NCI-H510A treated with DMSO at 0.1 percent for 48 hours (cell line): ENCODE measurements around the gene AUNIP.

Experiments
- DNase-seq: peaks from one replicate; lab custom pipeline; 2025; lab: John Stamatoyannopoulos, UW

The AUNIP gene

DNA sequence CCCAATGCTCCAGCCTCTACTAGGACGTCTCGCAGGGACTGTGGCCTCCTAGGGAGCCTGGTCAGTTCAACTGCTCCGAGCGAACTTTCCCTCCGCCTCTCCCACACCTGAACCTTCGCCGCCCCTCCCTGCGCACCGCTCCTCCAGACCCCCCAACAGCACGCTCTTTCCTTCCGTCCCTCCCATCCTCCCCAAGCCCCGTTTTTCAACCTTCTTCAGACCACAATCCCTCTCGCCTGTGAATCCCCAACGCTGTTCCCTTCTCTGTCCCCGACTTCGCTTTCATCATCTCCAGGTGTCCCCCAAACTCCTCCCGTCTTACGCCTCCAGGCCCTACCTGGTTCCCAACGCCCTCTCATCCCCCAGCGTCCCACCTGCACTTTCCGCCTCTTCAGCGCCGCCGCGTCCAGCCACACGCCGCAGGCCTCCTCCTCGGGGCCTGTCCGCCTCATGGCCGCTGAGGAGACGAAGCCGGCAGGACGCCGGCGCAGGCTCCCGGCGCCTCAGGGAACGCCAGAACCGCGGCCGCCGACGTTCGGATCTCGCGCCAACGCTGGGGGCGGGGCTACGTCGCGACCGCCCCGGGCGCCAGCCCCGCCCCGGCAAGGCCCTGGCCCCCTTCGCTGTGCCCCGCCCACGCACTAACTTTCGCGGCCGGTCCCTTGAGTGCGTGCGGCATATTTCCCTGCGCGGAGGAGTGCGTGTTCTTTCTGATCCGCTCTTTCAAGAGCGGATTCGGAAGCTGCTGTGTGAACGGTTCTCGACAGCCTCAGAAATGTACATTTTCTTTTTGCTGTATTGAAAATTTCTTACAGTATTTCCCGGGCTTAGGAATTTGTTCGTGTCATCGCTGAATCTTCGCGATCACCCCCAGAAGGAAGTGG, at the start of gene AUNIP:
Gene AUNIP, minus strand, starts transcription at position 552 of the 884 bp plus-strand sequence. Its CDS starts 100 bp downstream, at position 452.
- DNase-seq, result peak; percentile 86

DNA sequence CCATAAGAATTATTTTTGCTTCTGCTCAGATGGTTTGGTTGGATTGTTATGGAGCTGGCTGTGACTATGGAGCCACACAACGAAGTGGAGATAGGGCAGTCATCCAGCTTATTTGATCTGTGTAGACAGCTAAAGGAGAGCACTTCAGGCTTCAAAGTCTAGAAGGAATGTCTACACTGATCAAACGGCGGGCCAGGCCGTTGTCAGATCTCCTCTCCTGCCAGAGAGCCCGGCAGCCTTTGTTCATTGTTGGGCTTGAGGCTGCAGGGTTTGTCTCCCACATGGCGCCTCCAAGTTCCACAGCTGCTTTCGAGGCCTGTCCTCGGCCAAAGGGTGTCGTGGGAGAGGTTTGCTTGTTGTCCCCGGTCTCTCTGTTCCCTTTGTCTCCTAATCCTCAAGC, 49.8 kb upstream of the AUNIP start:
- DNase-seq, result no peak

GRCh38 chr1:25908161-25908560, 48.9 kb upstream of the AUNIP start:
- DNase-seq, result no peak

- DNase-seq, result no peak
Measured at GRCh38 chr1:25907601-25908000, 48.3 kb upstream of the AUNIP start.

DNA sequence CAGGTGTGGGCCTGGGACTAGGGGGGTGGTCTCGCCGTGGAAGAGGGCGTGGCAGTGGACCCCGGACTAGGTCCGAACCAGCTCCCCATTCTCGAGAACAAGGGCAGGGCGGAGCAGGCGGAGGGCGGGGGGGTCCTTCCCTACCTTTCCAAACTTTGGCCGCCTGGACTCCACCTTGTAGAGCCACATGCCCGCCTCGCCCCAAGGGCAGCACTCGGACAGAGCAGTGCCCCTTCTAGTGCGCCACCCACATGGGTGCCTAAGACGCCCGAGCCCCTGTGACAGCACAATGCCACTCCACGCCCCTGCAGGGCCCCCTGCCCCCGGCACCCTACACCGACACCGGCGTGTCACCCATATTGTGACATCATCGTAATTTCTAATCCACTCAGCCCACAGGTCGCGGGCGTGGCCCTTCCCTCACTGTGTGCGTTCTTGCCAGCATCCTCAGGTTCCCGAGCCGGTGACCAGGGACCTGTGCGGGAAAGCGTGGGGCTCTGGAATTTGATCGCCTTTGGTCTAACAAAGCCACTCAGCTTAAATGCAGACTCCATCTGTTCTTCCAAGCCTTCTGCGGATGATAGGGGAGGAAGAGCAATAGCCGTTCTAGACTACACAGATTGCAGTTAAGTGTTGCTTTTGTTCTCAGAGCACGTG, 47.5 kb upstream of the AUNIP start:
- peak; percentile 54 for DNase-seq

DNA sequence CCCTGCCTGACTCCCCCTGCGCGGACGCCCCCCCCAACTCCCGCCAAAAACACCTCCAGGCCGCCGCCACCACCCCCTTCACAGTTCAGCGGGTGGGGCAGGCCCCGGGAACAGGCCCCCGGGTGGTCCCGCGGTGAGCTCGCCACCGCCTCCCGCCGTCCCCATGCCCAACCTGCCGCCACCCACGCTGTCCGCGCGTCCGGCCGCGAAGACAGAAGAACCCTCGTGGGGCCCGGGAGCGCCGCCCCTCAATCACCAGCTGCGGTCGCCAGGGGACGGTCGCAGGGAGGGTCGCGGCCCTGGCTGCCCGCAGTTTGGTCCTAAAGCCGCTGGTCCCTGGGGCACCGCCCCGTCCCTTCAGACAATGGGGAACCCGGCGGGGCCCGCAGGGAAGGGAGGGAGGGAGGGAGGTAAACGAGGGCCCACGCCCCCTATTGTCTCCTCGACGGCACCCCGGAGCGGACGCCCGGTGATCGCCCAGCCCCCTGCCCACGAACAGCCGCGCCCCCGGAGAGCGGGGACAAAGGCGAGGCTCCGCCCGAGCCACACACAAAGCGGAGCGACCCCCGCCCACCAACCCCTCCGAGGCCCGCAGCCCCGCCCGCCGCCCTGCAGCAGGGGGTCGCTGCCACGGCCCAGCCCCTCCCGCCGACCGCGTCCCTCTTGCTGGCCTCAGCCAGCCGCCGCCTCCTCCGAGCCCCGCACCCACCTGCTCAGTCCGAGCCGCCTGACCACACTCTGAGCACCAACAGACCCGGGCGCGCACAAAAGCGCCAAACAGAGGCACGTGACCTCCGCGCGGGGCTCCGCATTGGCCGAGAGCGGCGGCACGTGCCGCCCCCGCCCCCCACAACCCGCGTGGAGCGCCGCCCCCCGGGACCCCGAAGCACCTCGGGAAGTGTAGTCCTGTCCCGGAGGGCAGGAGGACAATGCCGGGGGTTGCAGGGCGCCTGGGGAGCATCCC, 46.7 kb upstream of the AUNIP start, which contains the start of gene STMN1:
Gene STMN1, minus strand, starts transcription at position 740 of the 964 bp plus-strand sequence. CDS start 1,743 bp downstream, outside the sequence.
- peak; percentile 84 for DNase-seq

GRCh38 chr1:25904943-25905679, 45.9 kb upstream of the AUNIP start:
- DNase-seq, result peak; percentile 86

GRCh38 chr1:25903986-25904385, 44.7 kb upstream of the AUNIP start:
- DNase-seq, result no peak

- DNase-seq, result no peak
Measured at GRCh38 chr1:25902462-25902861, 43.2 kb upstream of the AUNIP start.

DNA sequence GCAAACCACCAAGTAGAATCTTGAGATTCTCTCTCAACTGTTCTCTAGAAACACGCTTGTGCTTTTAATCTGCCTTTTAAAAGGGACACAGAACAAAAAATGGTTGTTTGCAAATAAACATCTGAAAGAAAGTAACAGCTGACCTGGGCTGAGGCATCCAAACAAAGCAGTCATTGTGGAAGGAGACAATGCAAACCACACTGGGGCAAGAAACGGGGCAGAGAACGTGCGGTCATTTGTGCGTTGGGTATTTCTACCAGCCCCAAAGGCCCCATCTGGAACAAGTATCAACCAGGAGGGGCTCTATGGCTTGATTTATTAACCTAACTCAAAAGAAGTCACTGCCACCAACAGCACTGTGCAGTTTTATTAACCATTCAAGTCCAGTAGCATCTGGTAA, 41.0 kb upstream of the AUNIP start:
- no peak for DNase-seq

DNA sequence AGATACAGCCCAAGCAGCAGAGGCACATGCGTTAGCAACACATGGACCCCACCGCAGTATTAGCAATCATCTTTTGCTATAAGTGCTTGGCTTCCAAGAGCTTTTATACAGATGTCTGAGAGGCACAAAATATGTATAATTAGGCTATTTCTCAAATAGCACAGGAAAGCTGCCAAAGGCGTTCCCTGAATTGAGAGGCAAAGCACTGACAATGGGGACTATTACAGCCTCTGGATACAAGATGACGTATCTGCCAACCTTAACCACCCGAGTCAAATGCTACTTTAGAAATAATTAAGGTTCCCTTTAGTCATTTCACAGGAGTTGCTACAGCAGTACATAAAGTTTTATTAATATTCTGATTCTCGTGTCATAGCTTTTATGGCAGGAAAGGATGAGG, 40.5 kb upstream of the AUNIP start:
- no peak for DNase-seq

DNA sequence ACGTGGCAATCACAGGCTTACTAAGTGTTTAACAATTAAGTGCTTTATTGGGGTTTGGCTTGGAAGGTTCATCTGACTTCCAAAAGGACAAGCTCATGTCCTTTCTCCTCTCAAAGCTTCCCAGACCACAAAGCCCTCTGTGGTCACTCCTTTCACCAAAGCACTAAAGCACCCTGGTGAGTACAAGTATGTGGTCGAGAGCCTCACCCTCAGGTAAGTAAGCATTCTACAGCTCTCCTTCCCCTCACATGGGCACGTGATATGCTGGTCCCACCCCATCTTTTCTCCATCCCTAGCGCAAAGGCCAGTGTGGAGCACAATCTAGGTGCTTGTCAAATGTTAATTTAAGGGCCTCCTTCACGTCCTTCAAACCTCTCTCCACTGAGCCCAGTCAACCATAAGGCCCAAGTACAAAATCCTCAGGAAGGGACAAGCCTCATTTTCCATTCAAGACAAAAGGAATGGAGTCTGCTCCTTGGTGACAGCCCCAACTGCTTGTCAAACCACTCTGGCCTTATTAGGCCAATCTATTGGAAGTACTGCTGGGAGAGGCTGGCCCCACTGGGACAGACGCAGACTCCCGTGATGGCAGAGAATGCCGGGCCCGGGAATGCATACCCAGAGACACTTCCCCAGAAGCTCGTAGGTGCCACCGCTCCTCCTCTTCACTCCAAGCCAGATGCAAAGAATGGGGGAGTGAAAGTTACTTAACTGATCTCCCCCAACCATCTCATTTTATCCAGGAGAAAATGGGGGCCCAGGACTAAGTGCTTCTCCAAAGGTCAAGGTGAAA, 39.2 kb upstream of the AUNIP start:
- DNase-seq, result no peak

GRCh38 chr1:25897754-25898153, 38.5 kb upstream of the AUNIP start:
- DNase-seq, result no peak

GRCh38 chr1:25896266-25896665, 37.0 kb upstream of the AUNIP start:
- peak; percentile 21 for DNase-seq

- DNase-seq, result peak; percentile 83
Measured at GRCh38 chr1:25895365-25895990, 36.2 kb upstream of the AUNIP start.

DNA sequence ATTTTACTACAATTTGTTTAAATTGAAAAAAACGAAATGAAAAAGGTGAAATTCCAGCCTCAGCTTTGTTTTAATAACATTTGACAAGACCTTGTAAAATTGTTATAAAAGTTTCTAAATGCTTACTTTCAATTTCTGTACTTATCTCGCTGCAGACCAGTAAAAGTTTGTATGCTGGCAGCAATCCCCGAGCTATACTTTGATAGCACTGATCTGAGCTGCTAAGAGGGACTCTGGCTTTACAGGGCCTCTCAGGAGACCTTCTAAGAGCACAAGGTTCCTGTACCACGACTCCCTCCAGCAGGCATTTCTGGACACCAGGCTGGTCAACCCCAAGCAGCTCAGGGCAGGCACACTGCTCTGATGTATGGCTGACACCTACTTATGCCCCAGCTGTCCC, 33.9 kb upstream of the AUNIP start:
- DNase-seq, result no peak

DNA sequence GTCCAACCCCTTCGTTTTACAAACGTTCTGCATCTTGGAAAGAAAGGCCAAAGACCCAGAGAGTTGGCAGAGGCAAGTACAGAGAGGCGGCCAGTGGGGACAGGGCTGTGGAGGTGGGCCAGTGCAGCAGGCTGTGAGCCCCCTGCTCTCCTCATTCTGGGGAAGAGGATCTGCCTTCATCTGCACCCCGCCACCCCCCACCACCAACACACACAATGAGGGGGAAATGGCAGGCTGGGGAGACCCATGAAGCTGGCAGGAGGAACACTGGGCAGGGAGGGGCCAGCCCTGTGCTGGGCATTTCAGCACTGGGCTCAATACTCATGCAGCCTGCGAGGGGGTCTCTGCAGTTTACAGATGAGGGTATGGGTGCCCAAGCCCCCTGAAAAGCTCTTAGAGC, 32.3 kb upstream of the AUNIP start:
- no peak for DNase-seq

DNA sequence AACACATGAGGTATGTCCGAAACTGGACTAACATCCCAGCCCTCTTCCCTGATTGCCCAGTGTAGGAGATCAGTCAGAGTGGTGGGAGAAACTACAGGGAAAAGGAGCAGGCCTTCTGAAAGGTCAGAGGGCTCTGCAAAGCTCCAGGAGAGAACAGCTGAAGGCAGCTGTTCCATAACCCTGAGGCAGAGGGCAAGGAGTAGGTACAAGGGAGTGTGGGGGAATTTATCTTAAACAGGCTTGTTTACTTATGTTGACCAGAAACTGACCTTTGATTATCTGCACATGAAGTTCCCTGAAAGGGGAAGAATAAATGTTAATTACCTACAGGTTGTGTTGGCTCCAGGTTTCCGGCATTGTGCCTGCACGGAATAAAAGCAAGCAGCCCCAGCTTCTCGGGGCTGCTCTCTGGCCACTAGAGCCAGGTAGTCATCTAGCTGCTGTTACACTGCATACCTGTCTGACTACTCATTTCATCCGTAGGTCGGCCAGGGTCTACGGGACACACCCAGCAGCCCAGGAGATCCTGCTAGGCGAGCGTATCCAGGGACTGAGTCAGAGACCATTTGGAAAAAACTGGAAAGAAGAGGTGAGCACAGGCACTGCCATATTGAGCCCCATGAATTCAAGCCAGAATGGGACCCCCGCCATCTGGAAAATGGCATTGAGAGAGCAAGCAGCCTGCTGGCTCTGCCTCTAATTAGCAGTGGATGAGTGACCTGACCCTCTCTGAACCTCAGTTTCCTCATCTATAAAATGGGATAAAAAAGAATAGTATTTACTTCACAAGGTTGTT, 31.2 kb upstream of the AUNIP start:
- DNase-seq, result no peak

- DNase-seq, result peak; percentile 46
Measured at GRCh38 chr1:25889470-25889869, 30.2 kb upstream of the AUNIP start.
